Thyroid gland (tissue), 4 donors: ENCODE data around the gene TKTL1.

Experiments used
- POLR2A ChIP-seq, 2 donors: fragments of 450-650 bp; IDR thresholded peaks; one replicate each; pipeline ENCODE4 v1.6.1; 2017; ENCODE audit warnings: antibody characterized with exemption in 2 of 2, mild to moderate bottlenecking in 2 of 2, moderate library complexity in 1 of 2
- TF ChIP-seq, protein P1 (sequence below), 6 experiments: fragments of 200-600 bp in 3 of 6; fragments of 450-650 bp in 3 of 6; sonication (generic) in 3 of 6; IDR thresholded peaks; one replicate each; pipeline ENCODE4 v1.5.1; 2016 to 2019; ENCODE audit warnings: antibody characterized with exemption in 6 of 6, mild to moderate bottlenecking in 2 of 6, inconsistent platforms in 1 of 6, moderate library complexity in 1 of 6

DNA sequence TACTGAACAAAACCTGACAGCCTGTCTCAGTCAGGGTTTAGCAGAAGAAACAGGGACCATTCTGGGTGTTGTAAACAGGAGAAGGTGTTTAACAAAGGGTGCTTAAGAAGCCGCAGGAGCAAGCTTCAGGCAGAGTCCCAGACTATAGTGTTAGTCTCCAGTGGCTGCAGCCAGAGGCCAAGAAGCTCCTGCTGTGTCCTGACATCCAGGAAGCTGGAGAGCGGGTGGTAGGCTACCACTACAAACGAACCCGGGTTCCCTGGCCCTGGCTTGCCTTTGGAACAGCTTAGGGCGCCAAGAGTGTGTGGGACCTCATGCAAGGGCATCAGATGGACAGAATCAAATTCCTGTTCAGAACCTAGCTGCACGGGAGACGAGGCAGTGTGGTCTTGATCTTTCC, 27.9 kb downstream of the TKTL1 start:
- TF ChIP-seq, protein P1, sequence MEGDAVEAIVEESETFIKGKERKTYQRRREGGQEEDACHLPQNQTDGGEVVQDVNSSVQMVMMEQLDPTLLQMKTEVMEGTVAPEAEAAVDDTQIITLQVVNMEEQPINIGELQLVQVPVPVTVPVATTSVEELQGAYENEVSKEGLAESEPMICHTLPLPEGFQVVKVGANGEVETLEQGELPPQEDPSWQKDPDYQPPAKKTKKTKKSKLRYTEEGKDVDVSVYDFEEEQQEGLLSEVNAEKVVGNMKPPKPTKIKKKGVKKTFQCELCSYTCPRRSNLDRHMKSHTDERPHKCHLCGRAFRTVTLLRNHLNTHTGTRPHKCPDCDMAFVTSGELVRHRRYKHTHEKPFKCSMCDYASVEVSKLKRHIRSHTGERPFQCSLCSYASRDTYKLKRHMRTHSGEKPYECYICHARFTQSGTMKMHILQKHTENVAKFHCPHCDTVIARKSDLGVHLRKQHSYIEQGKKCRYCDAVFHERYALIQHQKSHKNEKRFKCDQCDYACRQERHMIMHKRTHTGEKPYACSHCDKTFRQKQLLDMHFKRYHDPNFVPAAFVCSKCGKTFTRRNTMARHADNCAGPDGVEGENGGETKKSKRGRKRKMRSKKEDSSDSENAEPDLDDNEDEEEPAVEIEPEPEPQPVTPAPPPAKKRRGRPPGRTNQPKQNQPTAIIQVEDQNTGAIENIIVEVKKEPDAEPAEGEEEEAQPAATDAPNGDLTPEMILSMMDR (IDR thresholded peaks at IDR 0.05) = no peak
- TF ChIP-seq POLR2A (IDR thresholded peaks at IDR 0.05) = no peak
